PC-9 (cell line): ENCODE measurements around the gene BCL2. TPM values are rescaled to one million over a fixed set of nuclear protein-coding genes. Genes with fewer than 3 reads are reported as not detected.

Experiments
- BruUV-seq: library from RNA; stranded (reverse); fragments of 400-500 nt; replicated peaks from 2 replicates; lab custom pipeline; 2021; lab: Mats Ljungman, UMichigan
- CTCF ChIA-PET: fragments of 300-600 bp; sonication (Branson Sonifier 250); formaldehyde crosslinking; loops from one replicate; lab custom pipeline; 2022; ENCODE audit warnings: antibody characterized with exemption; lab: Charles Lee
- POLR2A ChIA-PET: fragments of 300-600 bp; sonication (Branson Sonifier 250); formaldehyde crosslinking; loops from one replicate; lab custom pipeline; 2022; ENCODE audit warnings: antibody characterized with exemption; ENCODE audit not compliant: unreplicated experiment; lab: Charles Lee
- DNase-seq, 2 experiments: peaks; one replicate each; pipeline versions ENCODE4 v3.0.0 to v3.0.0-alpha.2; 2015 to 2022; ENCODE audit warnings: mixed read lengths in 1 of 2
- H2AFZ ChIP-seq: fragments of 200-600 bp; sonication (generic); 2 replicates; pipeline ENCODE4 v1.8.1; 2017; ENCODE audit warnings: antibody characterized with exemption
- H3F3A ChIP-seq: fragments of 200-600 bp; sonication (generic); 2 replicates; pipeline ENCODE4 v1.8.1; 2017; ENCODE audit warnings: antibody characterized with exemption, mild to moderate bottlenecking, low read depth; ENCODE audit not compliant: insufficient read depth
- H3K27ac ChIP-seq: fragments of 200-600 bp; sonication (generic); 2 replicates; pipeline ENCODE4 v1.6.1; 2016; ENCODE audit warnings: mixed run types
- H3K27me3 ChIP-seq: fragments of 200-600 bp; sonication (generic); 2 replicates; pipeline ENCODE4 v1.6.1; 2016; ENCODE audit warnings: low read depth, mixed run types; ENCODE audit not compliant: insufficient read depth
- H3K36me3 ChIP-seq: fragments of 200-600 bp; sonication (generic); 2 replicates; pipeline ENCODE4 v1.6.1; 2016; ENCODE audit warnings: low read depth, mixed run types
- H3K4me1 ChIP-seq: fragments of 200-600 bp; sonication (generic); replicated peaks from 2 replicates; pipeline ENCODE4 v1.6.1; 2016; ENCODE audit warnings: mixed run types; ENCODE audit not compliant: insufficient read depth
- H3K4me2 ChIP-seq: fragments of 200-600 bp; sonication (generic); 2 replicates; pipeline ENCODE4 v1.6.1; 2017; ENCODE audit warnings: mixed run types
- H3K4me3 ChIP-seq: fragments of 200-600 bp; sonication (generic); 2 replicates; pipeline ENCODE4 v1.6.1; 2016; ENCODE audit warnings: mixed run types
- H3K79me2 ChIP-seq: fragments of 200-600 bp; sonication (generic); 2 replicates; pipeline ENCODE4 v1.6.1; 2017; ENCODE audit warnings: low read depth, mixed run types
- H3K9me2 ChIP-seq: fragments of 200-600 bp; sonication (generic); 2 replicates; pipeline ENCODE4 v1.8.1; 2017; ENCODE audit warnings: mild to moderate bottlenecking; ENCODE audit not compliant: insufficient read depth
- H3K9me3 ChIP-seq: fragments of 200-600 bp; sonication (generic); 2 replicates; pipeline ENCODE4 v1.8.1; 2016; ENCODE audit warnings: low read depth; ENCODE audit not compliant: insufficient read depth
- H4K20me1 ChIP-seq: fragments of 200-600 bp; sonication (generic); 2 replicates; pipeline ENCODE4 v1.8.1; 2017; ENCODE audit not compliant: insufficient read depth
- CTCF ChIP-seq: fragments of 200-600 bp; sonication (generic); conservative IDR thresholded peaks from 2 replicates; pipeline ENCODE4 v1.6.1; 2017; ENCODE audit warnings: mixed run types, antibody characterized with exemption, mild to moderate bottlenecking, moderate library complexity
- EZH2 ChIP-seq: fragments of 200-600 bp; sonication (generic); IDR thresholded peaks from 2 replicates; pipeline ENCODE4 v1.8.0; 2017; ENCODE audit warnings: antibody characterized with exemption, low read depth
- intact Hi-C: fragments of 100-400 bp; cut with micrococcal nuclease; formaldehyde crosslinking; loops from one replicate; pipeline ENCODE4 v1.10.0; 2022; ENCODE audit not compliant: unreplicated experiment
- total RNA-seq: library from RNA; stranded (reverse); gene quantifications from 2 replicates; pipeline ENCODE4 v1.2.3, GENCODE V29; 2021

Gene BCL2
- total RNA-seq, 1 experiment from 2014 or later, result 2.0 TPM

- TF ChIP-seq EZH2 (no peak), CTCF (no peak)
- no TSS peak for BruUV-seq
- ChIA-PET POLR2A (no interaction called here), CTCF (no interaction called here)
- no peaks in the 10 kb centered on the region for H3K9me3 ChIP-seq
- H3K36me3 ChIP-seq, result no peaks in the 10 kb centered on the region
- H3K27me3 ChIP-seq, result no peaks in the 10 kb centered on the region
- no peaks in the 10 kb centered on the region for H3K4me1 ChIP-seq
- H4K20me1 ChIP-seq, result no peaks in the 10 kb centered on the region
- no peak for DNase-seq
- H2AFZ ChIP-seq, result no peak overlapping the region
- H3K79me2 ChIP-seq, result no peaks in the 10 kb centered on the region
- no peak overlapping the region for H3K27ac ChIP-seq
- H3K4me3 ChIP-seq, result no peak overlapping the region
- H3K9me2 ChIP-seq, result no peaks in the 10 kb centered on the region
- H3K4me2 ChIP-seq, result no peak overlapping the region
- intact Hi-C loops, result no loop called here
- H3F3A ChIP-seq, result no peaks in the 10 kb centered on the region
Measured at GRCh38 chr18:63299837-63300745, 19.5 kb downstream of the BCL2 start.

GRCh38 chr18:63298400-63299365 is 20.9 kb downstream of the BCL2 start:
- POLR2A ChIA-PET, result no interaction called here

More at GRCh38 chr18:63298400-63299365, 20.9 kb downstream of the BCL2 start:
- intact Hi-C loops, result no loop called here
- TF ChIP-seq EZH2, result no peak
- no peak for TF ChIP-seq CTCF
- no peaks in the 10 kb centered on the region for H3F3A ChIP-seq
- H3K36me3 ChIP-seq, result no peaks in the 10 kb centered on the region
- BruUV-seq, result no TSS peak
- no peaks in the 10 kb centered on the region for H4K20me1 ChIP-seq
- no peak overlapping the region for H3K4me3 ChIP-seq
- H3K4me1 ChIP-seq, result no peaks in the 10 kb centered on the region
- CTCF ChIA-PET, result interaction anchor here (0.5 kb wide), 1 partner anchor 69 kb away, joined by 3 read pairs; no protein-coding TSS in a partner anchor
- no peaks in the 10 kb centered on the region for H3K9me3 ChIP-seq
- H3K9me2 ChIP-seq, result no peaks in the 10 kb centered on the region
- no peak overlapping the region for H3K27ac ChIP-seq
- DNase-seq, result no peak
- no peak overlapping the region for H2AFZ ChIP-seq
- no peaks in the 10 kb centered on the region for H3K27me3 ChIP-seq
- H3K4me2 ChIP-seq, result no peak overlapping the region
- H3K79me2 ChIP-seq, result no peaks in the 10 kb centered on the region
